NCI-H526 treated with DMSO at 0.1 percent for 48 hours (cell line): ENCODE results near the gene CBX6.

Source experiments
- DNase-seq: peaks from one replicate; lab custom pipeline; 2025; lab: John Stamatoyannopoulos, UW

Gene CBX6

DNA sequence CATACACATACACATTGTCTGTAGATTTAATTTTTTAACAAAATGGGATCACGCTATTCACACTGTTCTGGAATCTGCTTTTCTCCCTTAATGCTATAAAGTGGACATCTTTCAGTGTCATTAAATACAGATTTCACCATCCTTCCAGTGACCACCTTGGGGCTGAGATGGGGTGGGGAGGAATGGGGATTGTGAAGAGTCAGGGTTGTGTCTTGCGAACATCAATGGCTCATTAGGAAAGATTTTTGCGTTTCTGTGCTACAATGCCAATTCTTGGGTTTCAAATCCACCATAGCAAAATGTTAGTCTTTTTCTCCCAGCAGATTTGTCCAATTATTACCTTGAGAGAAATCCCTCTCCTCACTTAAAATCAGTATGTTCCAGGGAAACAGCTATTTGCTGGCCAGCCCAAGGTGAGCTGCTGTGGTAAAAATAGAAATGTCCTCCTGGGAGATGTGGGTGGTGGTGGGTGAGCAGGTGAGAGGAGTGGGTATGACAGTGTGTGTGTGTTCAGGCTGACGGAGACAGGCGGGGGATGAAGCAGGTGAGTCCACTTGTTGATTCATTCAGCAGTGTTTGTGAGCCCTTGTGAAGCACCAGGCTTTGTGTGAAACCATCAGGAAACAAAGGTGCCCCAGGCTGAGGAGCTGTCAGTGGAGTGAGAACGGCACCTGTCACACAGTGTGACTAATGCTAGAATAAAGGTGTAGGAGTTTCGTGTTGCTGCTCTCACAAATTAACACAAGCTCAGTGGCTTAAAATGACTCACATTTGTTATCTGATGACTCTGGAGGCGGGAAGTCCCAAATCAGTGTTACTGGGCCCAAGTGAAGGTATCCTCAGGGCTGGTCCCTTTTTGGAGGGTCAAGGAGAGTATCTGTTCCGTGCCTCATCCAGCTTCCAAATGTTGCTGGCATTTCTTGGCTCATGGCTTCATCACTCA lies 1.7 kb upstream of the CBX6 start:
- peak; percentile 13 for DNase-seq

DNA sequence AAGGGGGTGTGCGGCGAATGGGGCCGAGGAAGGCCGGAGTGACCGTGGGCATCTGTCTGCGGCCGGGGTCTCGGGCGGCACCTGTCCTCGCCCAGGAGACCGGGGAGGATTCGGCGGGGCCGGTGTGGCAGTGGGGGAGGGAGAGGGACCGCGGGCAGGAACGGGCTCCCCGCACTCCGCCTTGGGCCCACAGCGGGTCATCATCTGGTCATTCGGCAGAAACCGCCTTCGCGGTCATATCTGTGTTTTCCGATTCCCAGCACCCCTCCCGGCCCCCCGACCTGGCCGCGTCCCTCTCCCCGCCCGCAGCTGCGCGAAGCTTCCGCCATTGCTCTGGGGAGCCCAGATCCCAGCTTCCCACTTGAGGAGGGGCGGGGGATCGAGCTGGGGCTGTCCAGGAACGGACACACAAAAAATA lies 824 bp upstream of the CBX6 start:
- DNase-seq = peak; percentile 11

DNA sequence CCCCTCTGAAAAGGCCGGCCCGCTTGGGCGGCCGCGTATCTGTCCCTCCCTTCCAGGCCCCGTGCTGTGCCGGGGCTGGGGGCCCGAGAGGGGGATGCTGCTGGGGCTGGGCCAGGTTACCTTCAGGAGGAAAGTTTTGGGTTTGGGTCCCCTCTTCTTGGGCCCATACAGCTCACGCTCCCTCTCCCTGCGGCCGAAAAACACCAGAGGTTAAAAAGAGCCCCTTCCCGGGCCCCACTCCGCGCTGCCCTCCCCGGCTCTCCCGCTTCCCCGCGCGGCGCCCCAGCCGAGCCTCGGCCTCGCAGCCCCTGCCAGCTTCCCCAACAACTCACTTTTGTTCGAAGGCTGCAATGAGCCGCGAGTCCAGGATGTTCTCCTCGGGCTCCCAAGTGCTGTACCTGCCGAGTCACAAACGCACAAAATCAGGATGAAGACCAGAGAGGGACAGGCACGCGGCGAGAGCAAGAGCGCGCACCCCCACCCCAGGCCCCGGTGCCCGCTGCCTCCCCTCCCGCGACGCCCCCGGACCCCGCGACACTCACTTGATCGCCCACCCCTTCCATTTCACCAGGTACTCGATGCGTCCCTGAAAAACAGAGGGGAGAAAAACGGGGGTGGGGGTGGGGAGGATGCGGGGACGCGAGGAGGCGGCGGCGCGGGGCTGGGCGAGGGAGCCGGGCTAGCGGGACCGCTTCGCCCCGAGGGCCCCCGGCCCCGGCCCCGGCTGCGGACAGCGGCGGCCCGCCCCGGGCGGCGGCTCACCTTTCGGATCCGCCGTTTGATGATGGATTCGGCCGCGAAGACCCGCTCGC lies 450 bp downstream of the CBX6 start:
- DNase-seq = no peak

DNA sequence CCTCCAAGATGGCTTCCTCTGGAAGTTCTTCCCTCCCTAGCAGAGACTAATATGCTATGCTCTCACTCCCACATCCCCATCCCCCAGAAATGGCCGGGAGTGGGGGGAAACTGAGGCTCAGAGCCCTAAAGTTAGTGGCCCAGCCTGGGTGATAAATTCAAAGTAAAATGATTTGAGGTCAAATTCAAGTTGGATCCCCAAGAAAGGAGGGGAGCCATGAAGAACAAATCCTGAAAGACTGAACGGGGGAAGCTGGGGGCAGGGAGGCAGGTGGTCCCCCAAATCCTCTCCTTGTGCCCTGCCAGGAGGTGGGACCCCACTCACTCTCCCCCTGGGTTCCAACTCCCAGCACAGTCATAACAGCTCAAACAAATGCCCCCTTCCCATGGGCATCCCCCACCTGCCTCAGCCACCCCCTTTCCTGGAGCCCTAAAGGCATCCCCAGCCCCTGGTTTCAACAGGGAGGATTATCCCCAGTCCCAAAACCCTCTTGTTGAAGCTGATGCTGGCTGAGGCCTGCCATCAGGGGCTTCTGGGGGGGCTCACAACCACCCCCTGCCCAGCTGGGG lies 1.1 kb downstream of the CBX6 start:
- DNase-seq = no peak

GRCh38 chr22:38870312-38870741 lies 1.7 kb downstream of the CBX6 start:
- peak; percentile 59 for DNase-seq

DNA sequence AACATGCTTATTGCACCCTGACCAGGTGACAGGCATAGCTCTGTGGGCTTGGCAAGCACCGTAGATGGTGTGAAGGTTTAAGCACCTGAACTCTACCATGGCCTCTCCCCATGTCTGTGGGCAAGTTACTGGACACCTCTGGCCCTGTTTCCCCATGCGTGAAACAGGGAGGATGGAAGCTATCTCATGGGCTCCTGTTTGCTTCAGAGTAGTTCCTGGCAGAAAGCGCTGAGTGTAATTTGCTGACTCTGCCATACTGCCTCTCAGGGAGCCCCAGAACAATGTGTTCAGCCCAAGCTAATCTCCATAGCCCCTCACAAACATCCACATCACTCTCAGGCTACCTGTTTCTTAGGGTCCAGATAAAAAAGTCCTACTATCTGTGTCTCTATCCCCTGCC lies 2.4 kb downstream of the CBX6 start:
- DNase-seq = no peak

DNA sequence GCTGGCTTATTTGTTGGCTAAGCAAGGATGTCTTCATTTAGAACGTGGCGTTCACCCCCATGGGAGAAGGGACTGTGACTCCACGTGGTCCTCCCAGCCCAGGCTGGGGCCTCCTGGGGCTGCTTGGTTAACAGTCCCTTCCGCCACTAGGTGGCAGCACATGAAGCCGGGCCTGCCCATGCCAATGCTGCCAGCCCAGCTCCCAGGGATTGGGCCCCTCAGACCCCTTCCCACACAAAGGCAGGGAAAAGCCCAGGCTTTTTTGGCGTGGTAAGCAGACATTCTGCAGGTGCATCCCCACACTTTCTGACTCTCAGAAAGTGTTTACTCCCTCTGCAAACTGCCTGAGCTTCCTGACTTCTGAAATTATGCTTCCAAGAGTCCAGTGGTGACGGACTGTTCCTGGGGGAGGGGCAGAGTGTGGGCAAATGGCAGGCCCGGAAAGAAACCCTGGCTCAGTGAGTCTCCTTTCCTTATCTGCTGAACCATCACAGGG lies 3.1 kb downstream of the CBX6 start:
- peak; percentile 7 for DNase-seq

- no peak for DNase-seq
Observed at GRCh38 chr22:38868286-38868721, 3.7 kb downstream of the CBX6 start.

DNA sequence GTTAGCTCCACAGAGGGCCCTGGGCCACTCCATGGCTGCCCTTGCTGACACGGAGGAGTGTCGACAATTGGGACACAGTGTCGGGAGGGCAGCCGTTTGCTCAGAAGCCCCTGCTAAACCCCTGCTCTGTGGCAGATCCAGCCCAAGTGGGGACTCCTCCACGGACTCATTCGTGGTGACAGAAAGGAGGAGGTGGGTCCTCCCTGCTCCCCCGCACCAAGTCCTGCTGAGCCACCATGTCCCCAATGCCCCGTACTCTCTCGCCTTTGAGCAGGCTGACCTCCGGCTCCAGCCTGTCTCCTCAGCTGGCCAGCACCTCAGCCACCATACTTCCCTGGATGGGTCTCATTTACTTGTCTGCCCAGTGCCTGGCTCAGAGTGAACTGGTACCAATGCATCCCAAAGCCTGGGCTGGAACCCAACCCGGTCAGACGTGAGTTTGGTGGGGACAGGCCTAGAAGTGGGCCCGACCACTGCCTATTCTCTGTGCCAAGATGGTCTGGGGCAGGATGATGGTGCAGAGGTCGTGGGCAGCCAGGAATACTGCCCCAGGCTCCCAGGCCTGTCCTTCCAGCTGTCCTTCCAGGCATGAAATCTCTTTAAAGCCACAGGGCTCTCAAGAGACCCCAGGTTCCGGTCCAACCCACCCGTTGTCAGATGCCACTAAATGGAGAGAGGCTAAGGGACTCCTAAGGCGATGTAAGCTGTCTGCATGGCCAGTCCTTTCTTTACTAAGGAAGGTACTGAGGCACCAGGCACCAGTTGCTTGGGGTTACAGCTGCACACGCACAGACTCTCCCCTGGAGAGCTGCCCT lies 4.3 kb downstream of the CBX6 start:
- no peak for DNase-seq

- DNase-seq = no peak
Observed at GRCh38 chr22:38867124-38867455, 4.9 kb downstream of the CBX6 start.

DNA sequence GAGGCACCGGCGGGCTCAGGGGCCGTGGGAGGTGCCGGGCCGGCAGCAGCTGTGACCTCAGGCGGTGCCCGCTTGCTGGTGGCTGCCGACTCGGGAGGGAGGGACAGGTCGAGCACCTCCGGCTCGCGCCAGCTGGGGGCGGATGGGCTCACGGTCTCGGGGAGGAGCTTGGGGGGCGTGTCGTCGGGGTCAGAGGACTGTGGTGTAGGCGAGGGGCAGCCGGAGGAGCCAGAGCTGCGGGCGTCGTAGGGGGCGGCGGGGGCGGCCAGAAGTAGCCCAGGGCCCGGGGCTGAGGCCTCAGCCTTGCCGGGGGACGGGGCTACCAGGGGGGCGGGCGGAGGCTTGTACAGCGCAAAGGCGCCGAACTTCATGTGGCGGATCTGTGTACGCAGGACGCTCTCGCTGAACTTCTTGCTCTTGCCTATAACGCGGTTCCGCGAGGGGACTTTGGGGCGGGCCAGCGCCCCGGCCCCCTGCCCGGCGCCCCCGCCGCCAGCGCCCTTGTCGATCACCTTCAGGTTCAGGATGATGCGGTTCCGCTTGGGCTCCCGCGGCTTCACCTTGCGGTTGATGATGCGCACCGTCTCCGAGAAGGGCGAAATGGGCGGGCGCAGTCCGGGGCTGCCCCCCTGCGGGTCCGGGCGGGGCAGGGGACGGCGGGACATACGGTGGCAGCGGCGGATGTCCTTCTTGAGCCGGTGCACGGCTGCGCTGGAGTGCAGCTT lies 5.5 kb downstream of the CBX6 start:
- no peak for DNase-seq

DNA sequence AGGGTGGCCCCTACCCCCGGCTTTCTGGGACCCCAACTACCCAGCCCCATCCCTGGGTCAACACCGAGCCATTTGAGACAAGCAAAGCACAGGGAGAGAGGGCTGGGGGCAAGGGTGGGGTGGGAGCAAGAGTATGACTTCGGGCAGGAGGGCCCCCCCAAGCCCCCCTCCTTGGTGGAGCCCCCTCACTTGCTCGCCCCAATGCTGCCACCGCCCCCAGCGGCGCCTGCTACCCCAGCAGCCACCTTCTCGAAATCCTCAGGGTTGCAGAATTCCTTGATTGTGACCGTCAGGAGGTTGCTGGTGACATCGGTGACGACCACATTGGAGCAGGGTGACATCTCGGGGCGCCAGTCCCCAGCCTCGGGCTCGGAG lies 6.0 kb downstream of the CBX6 start:
- DNase-seq = no peak

- no peak for DNase-seq
Observed at GRCh38 chr22:38865201-38866023, 6.6 kb downstream of the CBX6 start.

- DNase-seq = no peak
Observed at GRCh38 chr22:38864361-38865191, 7.4 kb downstream of the CBX6 start.

- DNase-seq = no peak
Observed at GRCh38 chr22:38863531-38864131, 8.4 kb downstream of the CBX6 start.

DNA sequence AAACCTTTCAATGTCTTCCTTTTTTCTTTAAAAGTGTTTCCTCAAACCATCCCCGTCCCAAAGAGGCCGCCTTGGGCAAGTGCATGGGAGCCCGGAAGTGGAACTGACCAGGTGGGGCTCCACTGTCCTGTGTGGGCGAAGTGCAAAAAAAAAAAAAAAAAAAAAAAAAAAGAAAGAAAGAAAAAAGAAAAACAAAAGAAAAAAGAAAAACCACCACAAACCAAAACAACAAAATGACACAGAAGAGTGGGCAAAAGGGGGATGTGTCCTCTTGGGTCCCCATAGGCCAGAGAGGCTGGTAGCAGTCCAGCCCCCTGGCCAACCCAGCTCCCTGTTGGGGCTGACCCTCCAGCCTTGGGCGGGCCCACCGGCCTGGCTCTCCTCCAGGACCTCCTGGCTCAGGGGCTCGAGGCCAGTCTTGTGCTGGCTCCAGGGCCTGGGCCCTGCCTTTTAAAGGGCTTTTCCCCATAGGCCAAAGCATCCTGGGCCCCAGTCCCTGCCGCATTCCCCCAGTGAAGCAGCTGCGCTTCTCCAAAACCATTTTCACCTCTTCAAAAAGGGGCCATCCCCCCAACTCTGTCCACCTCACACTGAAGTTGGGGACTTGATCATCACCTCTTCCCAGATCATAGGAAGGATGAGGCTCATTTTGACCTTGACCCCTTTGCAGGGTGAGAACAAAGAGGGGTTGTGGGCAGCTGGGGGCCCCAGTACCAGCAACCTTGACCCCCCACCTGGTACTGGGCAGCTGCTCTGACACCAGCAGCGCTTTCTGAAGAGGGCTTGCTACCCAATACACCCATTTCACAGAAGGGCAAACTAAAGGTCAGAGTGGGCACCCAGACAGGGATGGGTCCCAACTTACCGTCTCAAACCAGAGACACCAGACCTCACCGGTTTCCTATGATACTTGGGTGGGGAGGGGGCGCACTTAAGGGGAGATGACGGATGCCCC lies 9.4 kb downstream of the CBX6 start:
- no peak for DNase-seq

DNA sequence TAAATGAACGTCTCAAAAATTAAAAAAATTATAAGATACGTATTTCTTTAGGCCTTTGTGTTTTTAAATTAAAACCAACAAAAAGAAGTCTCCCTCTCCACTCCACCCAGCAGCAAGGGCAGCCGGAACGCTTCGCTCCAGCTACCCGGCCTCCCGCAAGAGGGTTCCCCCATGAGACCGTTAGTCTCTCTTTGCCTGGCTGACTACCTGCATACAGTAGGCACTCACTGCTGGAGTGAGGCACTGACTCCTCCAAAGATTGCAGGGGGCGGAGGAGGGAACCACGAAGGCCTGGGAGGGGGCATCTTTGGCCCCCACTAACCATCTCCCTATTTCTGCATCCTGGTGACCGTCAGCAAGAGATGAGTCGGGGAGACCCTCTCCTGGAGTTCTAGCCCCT lies 10.1 kb downstream of the CBX6 start:
- DNase-seq = no peak
